GM12875 (cell line): Measurements from ENCODE around the gene PLEKHG4.

Source experiments
- H3K4me3 ChIP-seq: one replicate; pipeline ENCODE4 v1.5.1; 2011; ENCODE audit warnings: low read depth, low read length, control low read depth
- TF ChIP-seq, protein P1 (sequence below): IDR thresholded peaks from 2 replicates; pipeline ENCODE4 v1.5.1; 2011; ENCODE audit warnings: low read depth, mild to moderate bottlenecking, control low read depth, inconsistent platforms, low read length, moderate library complexity, borderline replicate concordance; ENCODE audit not compliant: insufficient read depth

The PLEKHG4 gene

DNA sequence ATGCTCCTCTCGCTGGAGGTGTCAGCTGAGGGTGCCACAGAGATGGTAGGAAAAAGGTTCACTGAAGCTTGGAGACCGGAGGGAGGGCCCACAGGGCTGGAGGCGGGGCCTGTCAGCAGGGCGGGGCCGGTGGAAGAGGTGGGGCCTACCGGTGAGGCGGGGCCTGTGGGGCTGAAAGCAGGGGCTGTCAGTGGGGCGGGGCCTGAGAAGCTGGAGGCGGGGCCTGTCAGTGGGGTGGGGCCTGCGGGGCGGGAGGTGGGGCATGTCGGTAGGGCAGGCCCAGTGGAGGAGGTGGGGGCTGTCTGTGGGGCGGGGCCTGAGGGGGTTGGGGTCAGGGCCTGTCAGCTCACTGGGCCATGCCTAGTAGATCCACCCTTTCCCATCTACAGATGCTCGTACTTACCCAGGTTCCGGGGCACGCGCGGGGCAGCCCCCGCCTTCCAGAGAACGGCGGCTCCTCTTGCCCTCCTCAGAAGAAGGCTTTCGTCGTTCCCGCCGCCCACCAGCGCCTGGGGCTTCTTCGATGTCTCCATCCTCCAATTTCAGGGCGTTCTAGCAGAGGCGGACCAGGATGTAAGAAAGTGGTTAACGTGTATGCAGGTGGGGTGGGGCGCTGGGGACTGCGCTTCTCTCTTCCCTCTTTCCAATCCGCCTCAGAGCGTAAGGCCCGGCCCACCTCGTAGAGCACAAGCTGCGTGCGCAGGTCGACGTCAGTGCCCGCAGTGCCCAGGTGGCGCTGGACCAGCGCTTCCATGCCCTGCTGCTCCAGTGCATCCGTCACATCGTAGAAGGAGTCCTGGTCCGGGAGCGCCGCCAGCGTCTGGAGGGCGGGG lies 42.6 kb upstream of the PLEKHG4 start:
- TF ChIP-seq, protein P1, sequence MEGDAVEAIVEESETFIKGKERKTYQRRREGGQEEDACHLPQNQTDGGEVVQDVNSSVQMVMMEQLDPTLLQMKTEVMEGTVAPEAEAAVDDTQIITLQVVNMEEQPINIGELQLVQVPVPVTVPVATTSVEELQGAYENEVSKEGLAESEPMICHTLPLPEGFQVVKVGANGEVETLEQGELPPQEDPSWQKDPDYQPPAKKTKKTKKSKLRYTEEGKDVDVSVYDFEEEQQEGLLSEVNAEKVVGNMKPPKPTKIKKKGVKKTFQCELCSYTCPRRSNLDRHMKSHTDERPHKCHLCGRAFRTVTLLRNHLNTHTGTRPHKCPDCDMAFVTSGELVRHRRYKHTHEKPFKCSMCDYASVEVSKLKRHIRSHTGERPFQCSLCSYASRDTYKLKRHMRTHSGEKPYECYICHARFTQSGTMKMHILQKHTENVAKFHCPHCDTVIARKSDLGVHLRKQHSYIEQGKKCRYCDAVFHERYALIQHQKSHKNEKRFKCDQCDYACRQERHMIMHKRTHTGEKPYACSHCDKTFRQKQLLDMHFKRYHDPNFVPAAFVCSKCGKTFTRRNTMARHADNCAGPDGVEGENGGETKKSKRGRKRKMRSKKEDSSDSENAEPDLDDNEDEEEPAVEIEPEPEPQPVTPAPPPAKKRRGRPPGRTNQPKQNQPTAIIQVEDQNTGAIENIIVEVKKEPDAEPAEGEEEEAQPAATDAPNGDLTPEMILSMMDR, result no peak
- H3K4me3 ChIP-seq, result no peak overlapping the region

DNA sequence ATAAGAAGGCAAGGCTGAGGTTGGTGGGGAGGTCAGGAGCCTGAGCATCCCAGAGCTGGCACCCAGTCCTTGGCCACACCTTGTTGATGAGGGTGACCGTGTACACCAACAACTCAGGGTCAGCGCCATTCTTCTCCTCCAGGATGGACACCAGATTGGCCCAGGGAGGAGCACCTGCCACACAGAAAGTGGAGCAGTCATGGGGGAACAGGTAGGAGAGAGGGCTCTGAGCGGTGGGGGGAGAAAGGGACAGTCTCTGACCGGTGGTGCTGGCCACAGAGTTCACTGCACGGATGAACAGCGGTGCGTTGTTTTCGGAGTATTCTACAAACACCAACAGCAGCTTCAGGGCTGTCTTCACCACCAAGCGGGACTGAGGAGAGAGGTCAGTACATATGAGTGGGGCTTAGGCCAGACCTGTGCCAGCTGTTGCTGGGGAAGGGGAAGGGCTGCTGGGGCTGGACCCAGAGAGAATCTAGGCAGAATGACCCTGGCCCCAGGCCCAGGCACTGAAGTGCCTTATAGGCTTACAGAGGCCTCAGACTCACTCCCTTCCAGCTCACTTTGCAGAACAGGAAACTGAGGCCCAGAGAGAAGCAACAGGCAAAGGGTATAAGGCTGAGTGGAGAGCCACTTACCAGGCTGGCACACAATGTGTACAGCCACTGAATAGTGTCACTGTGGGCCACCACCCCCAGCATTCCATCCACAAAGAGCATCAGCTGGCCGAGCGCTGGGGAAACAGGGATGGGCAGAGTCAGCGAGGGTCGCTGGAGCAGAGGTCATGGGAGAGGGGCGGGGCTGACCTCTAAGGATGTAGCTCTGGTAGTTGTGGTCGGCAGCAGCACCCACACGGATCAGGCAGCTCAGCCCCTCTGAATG lies 41.7 kb upstream of the PLEKHG4 start:
- TF ChIP-seq, protein P1, result no peak
- no peak overlapping the region for H3K4me3 ChIP-seq

DNA sequence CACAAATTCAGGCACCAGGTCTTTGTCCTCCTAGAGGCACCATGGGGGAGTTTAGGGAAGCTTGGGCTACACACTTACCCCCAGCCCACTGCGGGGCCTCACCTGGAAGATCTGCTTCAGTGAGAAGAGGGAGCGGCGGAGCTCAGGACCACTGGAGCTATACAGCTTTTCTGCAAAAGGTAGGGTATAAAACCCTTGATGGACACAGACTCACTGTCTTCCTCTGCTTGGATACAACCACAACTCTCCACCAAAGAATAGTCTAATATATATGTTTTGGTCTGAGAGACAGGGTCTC lies 41.1 kb upstream of the PLEKHG4 start:
- TF ChIP-seq, protein P1, result no peak
- H3K4me3 ChIP-seq, result no peak overlapping the region

DNA sequence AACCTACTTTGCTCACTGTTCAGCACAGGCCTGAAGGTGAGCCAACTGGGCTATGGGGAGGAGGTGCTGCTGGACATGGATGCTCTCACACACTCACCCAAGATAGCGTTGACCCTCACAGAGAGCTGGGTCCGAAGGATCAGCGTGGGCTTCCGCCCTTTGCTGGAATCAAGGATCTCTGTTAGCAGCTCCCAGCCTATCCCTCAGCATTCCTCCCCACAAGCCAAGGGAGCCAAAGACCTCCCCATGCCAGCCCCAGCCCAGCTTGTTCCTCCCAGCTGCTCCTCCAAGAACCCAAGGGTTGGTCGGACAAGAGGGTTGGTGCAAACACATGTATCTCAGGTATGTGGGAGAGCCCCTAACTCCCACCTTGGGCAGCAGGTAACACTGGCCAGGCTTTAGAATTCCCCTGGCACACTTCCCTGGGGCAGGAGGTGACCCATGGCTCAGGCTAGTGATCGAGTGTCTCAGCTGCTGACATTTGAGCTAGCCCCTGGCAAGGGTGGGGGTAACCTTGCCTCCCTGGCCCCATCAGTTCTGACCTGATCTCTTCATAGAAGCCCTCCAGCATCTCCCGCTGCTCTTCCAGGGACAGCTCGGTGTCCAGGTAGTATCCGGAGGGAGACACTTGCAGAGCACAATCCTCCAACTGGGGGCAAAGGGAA lies 40.4 kb upstream of the PLEKHG4 start:
- no peak overlapping the region for H3K4me3 ChIP-seq
- TF ChIP-seq, protein P1, result no peak

DNA sequence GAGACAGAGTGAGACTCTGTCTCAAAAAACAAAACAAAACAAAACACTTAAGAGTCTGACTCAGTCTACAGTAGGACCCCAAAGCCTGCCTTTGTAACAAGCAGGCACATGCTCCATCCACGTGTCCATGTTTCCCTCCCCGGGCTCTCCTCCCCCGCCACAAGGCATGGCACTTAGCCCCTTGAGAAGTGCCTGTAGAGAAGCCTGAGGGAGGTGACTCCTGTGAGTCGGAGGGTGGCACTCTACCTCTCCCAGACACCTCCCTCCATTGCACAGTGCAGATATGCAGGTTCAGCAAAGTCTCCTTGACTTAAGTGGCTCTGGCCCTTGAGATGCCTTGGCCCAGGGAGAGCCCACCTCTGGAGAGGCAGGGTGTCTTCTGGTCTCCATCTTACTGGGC lies 38.8 kb upstream of the PLEKHG4 start:
- TF ChIP-seq, protein P1, result no peak

DNA sequence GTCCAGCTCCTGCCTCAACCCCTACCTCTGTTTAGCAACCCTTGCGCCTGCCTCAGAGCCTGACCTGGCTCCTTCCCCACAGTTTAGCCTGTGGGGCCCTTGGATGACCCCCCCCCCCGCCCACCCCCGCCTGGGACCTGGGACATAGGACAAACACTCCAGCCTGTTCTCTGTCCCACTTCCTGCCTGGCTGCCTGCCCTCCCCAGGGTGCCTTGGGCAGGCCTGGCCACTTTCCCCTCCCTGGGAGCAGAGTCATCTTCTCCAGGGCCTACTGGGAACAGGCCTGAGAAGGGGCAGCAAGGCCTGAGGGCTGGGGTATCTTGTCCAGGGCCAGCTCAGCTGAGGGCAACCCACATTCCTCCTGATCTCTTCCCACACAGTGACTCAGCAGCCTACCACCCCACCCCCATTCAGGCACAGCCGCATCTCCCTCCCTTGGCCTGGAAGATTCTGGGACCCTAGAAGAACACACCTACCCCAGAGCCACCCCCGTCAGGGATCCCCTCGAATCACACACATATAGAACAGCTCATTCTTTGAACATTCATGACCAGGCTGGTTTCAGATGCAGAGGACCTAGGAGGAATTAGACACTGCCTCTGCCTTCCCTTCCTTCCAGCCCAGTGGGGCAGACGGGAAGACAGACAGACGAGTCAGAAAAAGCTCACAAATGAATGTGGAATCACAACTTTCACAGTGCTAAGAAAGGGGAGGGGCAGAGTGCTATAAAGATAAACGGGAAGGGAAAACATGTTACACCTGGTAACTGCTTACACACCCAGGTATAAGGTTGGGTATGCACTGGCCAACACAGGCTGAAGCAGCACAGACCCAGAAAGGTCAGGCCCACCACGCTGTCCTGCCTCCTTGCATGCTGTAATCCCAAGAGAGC lies 38.1 kb upstream of the PLEKHG4 start:
- no peak overlapping the region for H3K4me3 ChIP-seq
- TF ChIP-seq, protein P1, result no peak

More for the DNA sequence above, 38.8 kb upstream of the PLEKHG4 start:
- H3K4me3 ChIP-seq, result no peak overlapping the region
